Effector CD4-positive, alpha-beta T cell (primary cell): Measurements from ENCODE around the gene PLA2G4A.

ENCODE experiments used
- DNase-seq: peaks from one replicate; pipeline ENCODE4 v3.0.0-alpha.2; 2020

PLA2G4A gene

GRCh38 chr1:187032982-187033692 is 204.4 kb downstream of the PLA2G4A start:
- DNase-seq, result no peak

GRCh38 chr1:187033693-187034390 is 205.1 kb downstream of the PLA2G4A start:
- DNase-seq, result no peak

GRCh38 chr1:187034501-187034900 is 205.8 kb downstream of the PLA2G4A start:
- DNase-seq, result no peak

- no peak for DNase-seq
Measured at GRCh38 chr1:187037973-187038553, 209.3 kb downstream of the PLA2G4A start.
